Vagina (tissue), 2 donors: ENCODE measurements around the gene CCL25. TPM values are rescaled to one million over a fixed set of nuclear protein-coding genes. Genes with fewer than 3 reads are reported as not detected.
"Not testable (repeated sequence)": the region's sequence is repeated elsewhere in the genome, so short reads cannot be mapped to it uniquely, and the experiment has no call there.

Experiments used
- DNase-seq, 2 donors: peaks; one replicate each; pipeline ENCODE4 v3.0.0-alpha.2; 2017; ENCODE audit errors: extremely low spot score in 2 of 2
- H3K27ac ChIP-seq: fragments of 200-600 bp; sonication (generic); one replicate; pipeline ENCODE4 v1.5.1; 2019
- H3K27me3 ChIP-seq: fragments of 200-600 bp; sonication (generic); one replicate; pipeline ENCODE4 v1.5.1; 2019
- H3K36me3 ChIP-seq, 2 donors: fragments of 200-600 bp; sonication (generic); one replicate each; pipeline ENCODE4 v1.5.1; 2017 to 2019
- H3K4me1 ChIP-seq: fragments of 200-600 bp; sonication (generic); one replicate; pipeline ENCODE4 v1.5.1; 2019
- H3K4me3 ChIP-seq, 2 donors: fragments of 200-600 bp; sonication (generic); 1 replicate in 1 of 2; 2 replicates in 1 of 2; pipeline ENCODE4 v1.5.1; 2016 to 2019
- H3K9me3 ChIP-seq: fragments of 200-600 bp; sonication (generic); one replicate; pipeline ENCODE4 v1.5.1; 2019
- POLR2A ChIP-seq, 2 donors: fragments of 450-650 bp; IDR thresholded peaks; one replicate each; pipeline ENCODE4 v1.6.1; 2017; ENCODE audit warnings: antibody characterized with exemption in 2 of 2, mild to moderate bottlenecking in 2 of 2, moderate library complexity in 2 of 2
- POLR2AphosphoS5 ChIP-seq, 2 donors: sonication (generic); formaldehyde crosslinking; IDR thresholded peaks; one replicate each; pipeline ENCODE4 v1.9.0; 2017; ENCODE audit warnings: antibody characterized with exemption in 2 of 2, mild to moderate bottlenecking in 2 of 2, low read depth in 1 of 2; ENCODE audit not compliant: insufficient read depth in 1 of 2
- intact Hi-C: fragments of 100-400 bp; cut with DNase I; formaldehyde crosslinking; loops from one replicate; pipeline ENCODE4 v1.15.1; 2023
- total RNA-seq: library from RNA; depleted of rRNA; stranded (reverse); fragments of >200 nt; gene quantifications from one replicate; pipeline ENCODE4 v1.2.3, GENCODE V29; 2016
- TF ChIP-seq, protein P1 (sequence below), 3 experiments: fragments of 450-650 bp in 2 of 3; fragments of 200-600 bp in 1 of 3; sonication (generic) in 1 of 3; IDR thresholded peaks; one replicate each; pipeline ENCODE4 v1.5.1; 2017 to 2019; ENCODE audit warnings: antibody characterized with exemption in 3 of 3, mild to moderate bottlenecking in 2 of 3, moderate library complexity in 2 of 3

Gene CCL25
- total RNA-seq, 1 donor from 2014 or later: not detected

DNA sequence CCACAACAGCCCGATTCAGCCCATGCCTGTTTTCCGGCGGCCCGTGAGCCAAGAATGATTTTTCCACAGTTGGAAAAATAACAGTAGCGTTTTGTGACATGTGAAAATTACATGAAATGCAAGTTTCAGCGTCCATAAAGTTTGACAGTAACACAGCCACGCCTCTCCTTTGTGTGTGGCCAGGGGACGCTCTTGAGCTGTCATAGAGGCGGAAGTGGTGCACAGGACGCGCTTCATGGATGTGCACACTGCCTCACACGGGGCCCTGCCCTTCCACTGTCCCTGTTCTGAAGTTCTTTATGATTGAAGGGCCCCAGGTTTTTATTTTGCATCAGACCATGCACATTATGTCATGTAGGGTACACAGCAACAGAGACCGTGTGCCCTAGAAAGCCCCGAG lies 34.8 kb upstream of the CCL25 start:
- Histone ChIP-seq H3K9me3 (no peaks in the 10 kb centered on the region), H3K4me1 (no peaks in the 10 kb centered on the region), H3K36me3 (no peaks in the 10 kb centered on the region), H3K27ac (no peak overlapping the region), H3K4me3 (no peak overlapping the region), H3K27me3 (no peaks in the 10 kb centered on the region)
- intact Hi-C loops: no loop called here
- TF ChIP-seq, protein P1, sequence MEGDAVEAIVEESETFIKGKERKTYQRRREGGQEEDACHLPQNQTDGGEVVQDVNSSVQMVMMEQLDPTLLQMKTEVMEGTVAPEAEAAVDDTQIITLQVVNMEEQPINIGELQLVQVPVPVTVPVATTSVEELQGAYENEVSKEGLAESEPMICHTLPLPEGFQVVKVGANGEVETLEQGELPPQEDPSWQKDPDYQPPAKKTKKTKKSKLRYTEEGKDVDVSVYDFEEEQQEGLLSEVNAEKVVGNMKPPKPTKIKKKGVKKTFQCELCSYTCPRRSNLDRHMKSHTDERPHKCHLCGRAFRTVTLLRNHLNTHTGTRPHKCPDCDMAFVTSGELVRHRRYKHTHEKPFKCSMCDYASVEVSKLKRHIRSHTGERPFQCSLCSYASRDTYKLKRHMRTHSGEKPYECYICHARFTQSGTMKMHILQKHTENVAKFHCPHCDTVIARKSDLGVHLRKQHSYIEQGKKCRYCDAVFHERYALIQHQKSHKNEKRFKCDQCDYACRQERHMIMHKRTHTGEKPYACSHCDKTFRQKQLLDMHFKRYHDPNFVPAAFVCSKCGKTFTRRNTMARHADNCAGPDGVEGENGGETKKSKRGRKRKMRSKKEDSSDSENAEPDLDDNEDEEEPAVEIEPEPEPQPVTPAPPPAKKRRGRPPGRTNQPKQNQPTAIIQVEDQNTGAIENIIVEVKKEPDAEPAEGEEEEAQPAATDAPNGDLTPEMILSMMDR (IDR thresholded peaks at IDR 0.05): no peak
- TF ChIP-seq POLR2AphosphoS5 (IDR thresholded peaks at IDR 0.05; ENCODE audit: insufficient read depth in 1 of 2, low read depth in 1 of 2) (no peak), POLR2A (IDR thresholded peaks at IDR 0.05) (no peak)
- DNase-seq: no peak

DNA sequence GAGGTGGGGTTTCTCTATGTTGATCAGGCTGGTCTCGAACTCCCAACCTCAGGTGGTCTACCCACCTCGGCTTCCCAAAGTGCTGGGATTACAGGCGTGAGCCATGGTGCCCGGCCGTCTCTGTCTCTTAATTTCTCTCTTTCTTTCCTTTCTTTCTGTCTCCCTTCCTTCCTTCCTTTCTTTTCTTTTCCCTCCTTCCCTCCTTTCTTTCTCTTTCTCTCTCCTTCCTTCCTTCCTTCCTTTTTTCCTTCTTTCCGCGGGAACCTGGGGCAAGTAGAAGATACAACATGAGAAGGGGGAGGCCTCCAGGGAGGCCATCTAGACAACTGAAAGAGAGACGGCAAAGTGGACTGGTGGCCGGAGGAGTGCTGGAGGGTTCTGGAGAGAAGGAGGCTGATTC lies 31.9 kb upstream of the CCL25 start:
- intact Hi-C loops: no loop called here
- no peak overlapping the region for H3K4me3 ChIP-seq
- no peak for DNase-seq
- TF ChIP-seq, protein P1 (IDR thresholded peaks at IDR 0.05): no peak
- no peak for TF ChIP-seq POLR2AphosphoS5 (IDR thresholded peaks at IDR 0.05; ENCODE audit: insufficient read depth in 1 of 2, low read depth in 1 of 2)
- TF ChIP-seq POLR2A (IDR thresholded peaks at IDR 0.05): no peak
- no peak overlapping the region for H3K27ac ChIP-seq
- H3K36me3 ChIP-seq: no peaks in the 10 kb centered on the region
- no peaks in the 10 kb centered on the region for H3K4me1 ChIP-seq
- no peaks in the 10 kb centered on the region for H3K27me3 ChIP-seq
- H3K9me3 ChIP-seq: no peaks in the 10 kb centered on the region

DNA sequence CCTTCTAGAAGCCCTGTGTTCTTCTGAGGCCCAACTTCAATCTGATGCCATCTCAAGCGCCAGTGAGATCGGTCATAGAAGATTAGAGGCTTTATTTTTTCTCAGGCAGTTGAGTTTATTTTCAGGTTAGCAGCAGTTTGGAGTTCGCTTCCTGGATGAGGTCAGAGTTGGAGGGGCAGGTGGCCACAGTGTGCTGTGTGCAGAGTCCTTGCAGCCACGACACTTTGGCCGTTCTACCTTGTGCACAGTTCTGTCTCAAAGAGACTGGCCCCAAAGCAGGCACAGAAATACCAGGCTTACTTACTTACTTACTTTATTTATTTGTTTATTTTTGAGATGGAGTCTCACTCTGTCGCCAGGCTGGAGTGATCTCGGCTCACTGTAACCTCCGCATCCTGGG lies 31.2 kb upstream of the CCL25 start:
- no peak for DNase-seq
- Histone ChIP-seq H3K4me1 (no peaks in the 10 kb centered on the region), H3K27ac (no peak overlapping the region), H3K27me3 (no peaks in the 10 kb centered on the region), H3K36me3 (no peaks in the 10 kb centered on the region), H3K9me3 (no peaks in the 10 kb centered on the region), H3K4me3 (no peak overlapping the region)
- no peak for TF ChIP-seq POLR2A (IDR thresholded peaks at IDR 0.05)
- TF ChIP-seq POLR2AphosphoS5 (IDR thresholded peaks at IDR 0.05; ENCODE audit: insufficient read depth in 1 of 2, low read depth in 1 of 2): no peak
- TF ChIP-seq, protein P1 (IDR thresholded peaks at IDR 0.05): no peak
- intact Hi-C loops: no loop called here

DNA sequence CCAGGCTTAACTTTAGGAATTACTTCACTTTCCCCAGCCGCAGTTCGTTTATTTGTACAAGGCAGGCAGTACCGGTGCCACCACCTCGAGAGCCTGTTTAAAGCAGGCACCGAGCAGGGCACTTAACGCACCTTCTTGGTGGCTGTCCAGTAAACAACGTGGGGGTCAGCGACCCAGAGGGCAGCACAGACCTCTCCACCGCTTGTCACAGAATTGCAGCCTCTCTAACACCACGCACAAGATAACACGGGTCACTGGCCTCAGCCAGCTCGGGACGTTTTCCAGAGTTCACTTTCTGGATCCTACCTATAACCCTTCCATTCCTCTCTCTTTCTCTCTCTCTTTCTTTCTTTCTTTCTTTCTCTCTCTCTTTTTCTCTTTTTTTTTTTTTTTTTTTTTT lies 30.3 kb upstream of the CCL25 start:
- H3K4me1 ChIP-seq: no peaks in the 10 kb centered on the region
- TF ChIP-seq POLR2AphosphoS5 (IDR thresholded peaks at IDR 0.05; ENCODE audit: insufficient read depth in 1 of 2, low read depth in 1 of 2): no peak
- TF ChIP-seq POLR2A (IDR thresholded peaks at IDR 0.05): no peak
- TF ChIP-seq, protein P1 (IDR thresholded peaks at IDR 0.05): no peak
- no peaks in the 10 kb centered on the region for H3K27me3 ChIP-seq
- no peak for DNase-seq
- intact Hi-C loops: no loop called here
- H3K4me3 ChIP-seq: no peak overlapping the region
- H3K27ac ChIP-seq: no peak overlapping the region
- H3K9me3 ChIP-seq: no peaks in the 10 kb centered on the region
- no peaks in the 10 kb centered on the region for H3K36me3 ChIP-seq

DNA sequence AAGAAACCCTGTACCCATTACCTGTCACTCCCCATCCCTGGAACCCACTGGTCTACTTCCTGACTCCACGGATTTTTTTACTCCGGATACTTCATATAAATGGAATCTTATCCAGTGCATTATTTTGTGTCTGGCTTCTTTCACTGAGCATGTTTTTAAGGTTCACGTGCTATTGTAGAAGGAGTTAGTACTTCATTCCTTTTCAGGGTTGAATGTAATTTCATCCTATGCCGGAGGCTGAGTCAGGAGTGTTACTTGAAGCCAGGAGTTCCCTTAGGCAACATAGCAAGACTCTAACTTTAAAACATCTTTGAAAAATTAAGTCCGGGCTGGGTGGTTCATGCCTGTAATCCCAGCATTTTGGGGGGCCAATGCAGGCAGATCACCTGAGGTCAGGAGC lies 29.2 kb upstream of the CCL25 start:
- TF ChIP-seq POLR2AphosphoS5 (IDR thresholded peaks at IDR 0.05; ENCODE audit: insufficient read depth in 1 of 2, low read depth in 1 of 2) (no peak), POLR2A (IDR thresholded peaks at IDR 0.05) (no peak)
- TF ChIP-seq, protein P1 (IDR thresholded peaks at IDR 0.05): no peak
- H3K36me3 ChIP-seq: no peaks in the 10 kb centered on the region
- intact Hi-C loops: no loop called here
- H3K4me3 ChIP-seq: no peak overlapping the region
- H3K27me3 ChIP-seq: no peaks in the 10 kb centered on the region
- H3K9me3 ChIP-seq: no peaks in the 10 kb centered on the region
- no peaks in the 10 kb centered on the region for H3K4me1 ChIP-seq
- H3K27ac ChIP-seq: no peak overlapping the region
- DNase-seq: no peak

DNA sequence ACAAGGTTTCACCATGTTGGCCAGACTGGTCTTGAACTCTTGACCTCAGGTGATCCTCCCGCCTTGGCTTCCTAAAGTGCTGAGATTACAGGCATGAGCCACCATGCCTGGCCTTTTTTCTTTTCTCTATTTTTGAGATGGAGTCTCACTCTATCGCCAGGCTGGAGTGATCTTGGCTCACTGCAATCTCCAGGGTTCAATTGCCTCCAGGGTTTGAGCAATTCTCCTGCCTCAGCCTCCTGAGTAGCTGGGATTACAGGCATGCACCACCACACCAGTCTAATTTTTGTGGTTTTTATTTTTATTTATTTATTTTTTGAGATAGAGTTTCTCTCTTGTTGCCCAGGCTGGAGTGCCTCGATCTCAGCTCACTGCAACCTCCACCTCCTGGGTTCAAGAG lies 28.3 kb upstream of the CCL25 start:
- H3K36me3 ChIP-seq, DNase-seq, intact Hi-C loops, H3K4me1 ChIP-seq, H3K4me3 ChIP-seq, H3K27me3 ChIP-seq, H3K9me3 ChIP-seq, H3K27ac ChIP-seq: not testable (repeated sequence)
